Tibial nerve (tissue), 4 donors: ENCODE measurements around the gene SRP9. TPM values are rescaled to one million over a fixed set of nuclear protein-coding genes. Genes with fewer than 3 reads are reported as not detected.
A peak's percentile ranks its signal among the peaks of the same experiment; 100 is the strongest.

ENCODE experiments used
- DNase-seq, 2 donors: peaks; one replicate each; pipeline ENCODE4 v3.0.0-alpha.2; 2019; ENCODE audit warnings: low spot score in 2 of 2
- H3K27ac ChIP-seq, 4 donors: fragments of 200-600 bp; sonication (generic) in 3 of 4; one replicate each; pipeline ENCODE4 v1.5.1; 2017 to 2019; ENCODE audit warnings: mild to moderate bottlenecking in 1 of 4
- H3K27me3 ChIP-seq, 2 donors: fragments of 200-600 bp; sonication (generic) in 1 of 2; one replicate each; pipeline versions ENCODE4 v1.5.1 to v1.6.0; 2017 to 2019
- H3K36me3 ChIP-seq, 3 donors: fragments of 200-600 bp; sonication (generic); one replicate each; pipeline ENCODE4 v1.5.1; 2018 to 2019
- H3K4me1 ChIP-seq, 4 donors: fragments of 200-600 bp; sonication (generic) in 3 of 4; one replicate each; pipeline ENCODE4 v1.5.1; 2017 to 2019
- H3K4me3 ChIP-seq, 4 donors: fragments of 200-600 bp; sonication (generic) in 3 of 4; one replicate each; pipeline ENCODE4 v1.5.1; 2017 to 2019; ENCODE audit warnings: mild to moderate bottlenecking in 1 of 4, moderate library complexity in 1 of 4
- H3K9me3 ChIP-seq, 4 donors: fragments of 200-600 bp; sonication (generic) in 3 of 4; one replicate each; pipeline ENCODE4 v1.5.1; 2017 to 2019
- CTCF ChIP-seq, 5 experiments: fragments of 200-600 bp in 3 of 5; fragments of 450-650 bp in 2 of 5; sonication (generic) in 3 of 5; IDR thresholded peaks; one replicate each; pipeline ENCODE4 v1.5.1; 2016 to 2019; ENCODE audit warnings: antibody characterized with exemption in 5 of 5, mild to moderate bottlenecking in 3 of 5, moderate library complexity in 2 of 5
- EP300 ChIP-seq, 2 donors: sonication (generic); formaldehyde crosslinking; IDR thresholded peaks; one replicate each; pipeline ENCODE4 v1.6.1; 2017; ENCODE audit warnings: antibody characterized with exemption in 2 of 2, mild to moderate bottlenecking in 1 of 2
- POLR2A ChIP-seq, 2 donors: fragments of 450-650 bp; IDR thresholded peaks; one replicate each; pipeline ENCODE4 v1.6.1; 2017; ENCODE audit warnings: antibody characterized with exemption in 2 of 2, mild to moderate bottlenecking in 2 of 2, moderate library complexity in 2 of 2
- WGBS, 2 donors: methylation state at CpG; one replicate each; pipeline ENCODE4 v1.1.5; 2018; 5-methylcytosine and 5-hydroxymethylcytosine counted together
- total RNA-seq, 4 donors: library from RNA; depleted of rRNA; stranded (reverse); fragments of >200 nt; gene quantifications; one replicate each; pipeline ENCODE4 v1.1.0, GENCODE V29; 2016

SRP9 gene
- total RNA-seq, 4 donors from 2014 or later: 130 to 178 (median 146) TPM

DNA sequence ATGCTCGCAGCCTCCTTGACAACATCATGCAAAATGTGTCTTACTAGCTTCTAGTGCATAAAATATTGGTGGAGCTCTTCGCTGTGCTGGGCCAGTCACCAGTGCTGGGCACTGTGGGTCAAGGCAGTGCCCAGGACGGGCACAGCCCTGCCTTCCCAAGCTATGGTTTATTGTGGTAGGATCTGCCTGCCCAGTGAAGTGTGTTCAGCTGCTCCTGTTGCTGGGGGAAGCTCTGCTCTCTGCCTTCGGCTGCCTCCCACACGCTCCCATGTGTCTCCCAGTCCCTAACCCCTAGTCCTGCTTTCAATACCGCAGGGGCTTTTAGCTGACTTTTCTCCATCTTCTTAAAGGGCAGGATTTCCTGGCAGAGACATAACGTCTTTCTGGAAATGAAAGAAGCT, 48.0 kb downstream of the SRP9 start:
- Histone ChIP-seq H3K27ac (peak overlapping the region in 2 of 4 donors; percentile 11 to 66), H3K4me1 (peaks cover 0 to 48% (median 22%) of the 10 kb centered on the region in 4 donors), H3K36me3 (peaks cover 0 to 32% (median 0%) of the 10 kb centered on the region in 3 donors), H3K9me3 (no peaks in the 10 kb centered on the region), H3K27me3 (no peaks in the 10 kb centered on the region), H3K4me3 (no peak overlapping the region)
- TF ChIP-seq CTCF (IDR thresholded peaks at IDR 0.05) (no peak), POLR2A (IDR thresholded peaks at IDR 0.05) (no peak), EP300 (IDR thresholded peaks at IDR 0.05) (no peak)
- no peak for DNase-seq
- 38 to 43% methylated on average over 7 of the region's 7 CpGs for WGBS, 2 donors

DNA sequence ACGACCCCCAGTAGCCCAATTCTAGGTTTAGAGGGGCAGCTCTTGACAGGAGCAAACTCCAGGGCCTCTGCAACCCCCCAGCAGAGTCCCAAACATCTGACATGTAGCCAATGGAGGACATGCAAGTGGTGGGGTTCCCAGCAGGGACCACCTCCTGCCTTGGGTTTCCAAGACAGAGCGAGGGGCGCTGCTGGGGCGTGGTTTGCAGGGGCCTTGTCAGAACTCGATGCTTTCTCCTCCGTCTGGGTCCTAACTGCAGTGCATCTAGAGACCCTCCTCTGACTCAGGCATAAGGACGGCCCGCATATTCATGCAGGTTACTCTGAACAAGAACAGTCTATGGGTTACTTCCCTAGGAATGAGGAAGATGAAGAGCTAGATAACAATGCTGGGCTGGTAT, 49.5 kb downstream of the SRP9 start:
- no peak for DNase-seq
- H3K27ac ChIP-seq: peak overlapping the region in 1 of 4 donors; percentile 11
- no peaks in the 10 kb centered on the region for H3K9me3 ChIP-seq
- TF ChIP-seq CTCF (IDR thresholded peaks at IDR 0.05) (no peak), POLR2A (IDR thresholded peaks at IDR 0.05) (no peak), EP300 (IDR thresholded peaks at IDR 0.05) (no peak)
- H3K36me3 ChIP-seq: peaks cover 0 to 42% (median 4%) of the 10 kb centered on the region in 3 donors
- WGBS, 2 donors: 78 to 86% methylated on average over 7 to 8 of the region's 8 CpGs
- H3K4me3 ChIP-seq: no peak overlapping the region
- H3K4me1 ChIP-seq: peaks cover 0 to 48% (median 22%) of the 10 kb centered on the region in 4 donors
- H3K27me3 ChIP-seq: no peaks in the 10 kb centered on the region

DNA sequence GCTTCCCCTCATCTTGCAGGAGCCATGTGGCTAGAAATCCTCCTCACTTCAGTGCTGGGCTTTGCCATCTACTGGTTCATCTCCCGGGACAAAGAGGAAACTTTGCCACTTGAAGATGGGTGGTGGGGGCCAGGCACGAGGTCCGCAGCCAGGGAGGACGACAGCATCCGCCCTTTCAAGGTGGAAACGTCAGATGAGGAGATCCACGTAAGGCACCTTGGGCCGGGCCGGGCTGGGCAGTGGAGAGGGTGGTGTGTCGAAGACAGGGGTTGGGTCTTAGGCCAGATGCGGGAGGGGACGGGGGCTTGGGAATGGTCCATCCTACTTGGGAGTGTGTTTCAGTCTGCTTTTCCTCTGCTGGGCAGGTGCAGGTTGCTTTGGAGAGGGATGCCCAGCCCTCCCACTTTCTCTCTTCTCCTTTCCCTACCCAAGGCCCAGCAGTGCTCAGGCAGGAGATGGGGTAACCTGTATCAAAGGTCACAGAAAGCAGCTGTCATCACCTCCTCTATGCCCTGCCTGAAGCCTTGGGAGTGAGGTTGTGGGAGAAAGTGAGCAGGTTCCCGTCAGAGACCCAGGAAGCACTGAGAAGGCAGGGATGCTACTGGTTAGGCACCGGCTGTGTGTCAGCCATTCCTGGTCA, 51.2 kb downstream of the SRP9 start:
- peaks cover 0 to 30% (median 19%) of the 10 kb centered on the region in 4 donors for H3K4me1 ChIP-seq
- H3K4me3 ChIP-seq: no peak overlapping the region
- no peaks in the 10 kb centered on the region for H3K9me3 ChIP-seq
- H3K36me3 ChIP-seq: peaks cover 0 to 53% (median 9%) of the 10 kb centered on the region in 3 donors
- no peaks in the 10 kb centered on the region for H3K27me3 ChIP-seq
- no peak overlapping the region for H3K27ac ChIP-seq
- TF ChIP-seq CTCF (IDR thresholded peaks at IDR 0.05) (no peak), EP300 (IDR thresholded peaks at IDR 0.05) (no peak), POLR2A (IDR thresholded peaks at IDR 0.05) (no peak)
- DNase-seq: no peak
- WGBS, 2 donors: 88 to 92% methylated on average over 13 to 14 of the region's 14 CpGs

DNA sequence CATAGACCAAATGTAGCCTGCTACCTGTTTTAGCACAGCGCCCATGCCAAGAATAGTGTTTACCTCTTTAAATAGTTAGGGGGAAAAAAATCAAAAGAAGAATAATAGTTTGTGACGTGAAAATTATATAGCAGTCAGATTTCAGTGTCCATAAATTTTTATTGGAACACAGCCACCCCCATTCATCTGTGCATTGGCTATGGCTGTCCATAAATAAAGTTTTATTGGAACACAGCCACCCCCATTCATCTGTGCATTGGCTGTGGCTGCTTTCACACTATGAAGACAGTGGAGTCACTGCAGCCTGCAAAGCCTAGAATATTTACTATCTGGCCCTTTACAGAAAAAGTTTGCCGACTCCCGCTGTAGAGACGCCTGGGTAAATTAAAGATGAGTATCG, 53.2 kb downstream of the SRP9 start:
- no peak for DNase-seq
- 89 to 93% methylated on average over 6 of the region's 6 CpGs for WGBS, 2 donors
- Histone ChIP-seq H3K9me3 (no peaks in the 10 kb centered on the region), H3K4me3 (no peak overlapping the region), H3K36me3 (peaks cover 0 to 53% (median 9%) of the 10 kb centered on the region in 3 donors), H3K27me3 (no peaks in the 10 kb centered on the region), H3K4me1 (peaks cover 0 to 28% (median 10%) of the 10 kb centered on the region in 4 donors), H3K27ac (no peak overlapping the region)
- TF ChIP-seq POLR2A (IDR thresholded peaks at IDR 0.05) (no peak), EP300 (IDR thresholded peaks at IDR 0.05) (no peak), CTCF (IDR thresholded peaks at IDR 0.05) (no peak)
